Coronary artery (tissue), 2 donors: ENCODE data around the gene DCBLD1.

Source experiments
- DNase-seq: peaks from one replicate; pipeline ENCODE4 v3.0.0-alpha.2; 2017; ENCODE audit warnings: low spot score
- H3K27ac ChIP-seq, 2 donors: fragments of 200-600 bp; sonication (generic); one replicate each; pipeline ENCODE4 v1.5.1; 2016 to 2019
- H3K4me3 ChIP-seq: fragments of 200-600 bp; sonication (generic); 2 replicates; pipeline ENCODE4 v1.5.1; 2016; ENCODE audit warnings: mild to moderate bottlenecking, moderate library complexity
- CTCF ChIP-seq: fragments of 200-600 bp; sonication (generic); IDR thresholded peaks from one replicate; pipeline ENCODE4 v1.5.1; 2019; ENCODE audit warnings: antibody characterized with exemption

DCBLD1 gene

GRCh38 chr6:117530467-117531242 is 48.2 kb downstream of the DCBLD1 start:
- H3K4me3 ChIP-seq: no peak overlapping the region
- no peak for DNase-seq
- TF ChIP-seq CTCF: no peak
- peak overlapping the region in 1 of 2 donors; percentile 58 for H3K27ac ChIP-seq

- no peak overlapping the region for H3K27ac ChIP-seq
- TF ChIP-seq CTCF: no peak
- no peak for DNase-seq
- no peak overlapping the region for H3K4me3 ChIP-seq
These were observed 48.9 kb downstream of the DCBLD1 start for GRCh38 chr6:117531346-117531745.

GRCh38 chr6:117531809-117532725 is 49.6 kb downstream of the DCBLD1 start:
- H3K27ac ChIP-seq: no peak overlapping the region
- no peak for DNase-seq
- no peak overlapping the region for H3K4me3 ChIP-seq
- TF ChIP-seq CTCF: no peak

- no peak for TF ChIP-seq CTCF
- Histone ChIP-seq H3K4me3 (no peak overlapping the region), H3K27ac (no peak overlapping the region)
- DNase-seq: no peak
These were observed 51.3 kb downstream of the DCBLD1 start for GRCh38 chr6:117533775-117534174.

- Histone ChIP-seq H3K27ac (no peak overlapping the region), H3K4me3 (no peak overlapping the region)
- TF ChIP-seq CTCF: no peak
- DNase-seq: no peak
These were observed 52.5 kb downstream of the DCBLD1 start for GRCh38 chr6:117534974-117535373.

- no peak for DNase-seq
- no peak overlapping the region for H3K4me3 ChIP-seq
- H3K27ac ChIP-seq: no peak overlapping the region
- no peak for TF ChIP-seq CTCF
These were observed 53.8 kb downstream of the DCBLD1 start for GRCh38 chr6:117536317-117536716.
